Raji (cell line): ENCODE data around the gene ARID4B.

Source experiments
- POLR2A ChIP-seq: IDR thresholded peaks from 2 replicates; pipeline ENCODE4 v1.6.1; 2011; ENCODE audit warnings: low read depth, low read length, control low read depth; ENCODE audit not compliant: insufficient read depth

The ARID4B gene

GRCh38 chr1:235290740-235291502 lies 37.1 kb downstream of the ARID4B start:
- no peak for TF ChIP-seq POLR2A

- TF ChIP-seq POLR2A, result no peak
These were observed 37.9 kb downstream of the ARID4B start for GRCh38 chr1:235289859-235290739.

- TF ChIP-seq POLR2A, result no peak
These were observed 40.6 kb downstream of the ARID4B start for GRCh38 chr1:235287208-235287882.

GRCh38 chr1:235286667-235287066 lies 41.3 kb downstream of the ARID4B start:
- TF ChIP-seq POLR2A, result no peak

- TF ChIP-seq POLR2A, result no peak
These were observed 43.7 kb downstream of the ARID4B start for GRCh38 chr1:235284231-235284769.

GRCh38 chr1:235280467-235280866 lies 47.5 kb downstream of the ARID4B start:
- TF ChIP-seq POLR2A, result no peak

- no peak for TF ChIP-seq POLR2A
These were observed 48.3 kb downstream of the ARID4B start for GRCh38 chr1:235279694-235280093.

GRCh38 chr1:235278915-235279292 lies 49.1 kb downstream of the ARID4B start:
- TF ChIP-seq POLR2A, result no peak

- no peak for TF ChIP-seq POLR2A
These were observed 49.6 kb downstream of the ARID4B start for GRCh38 chr1:235278233-235278914.

- no peak for TF ChIP-seq POLR2A
These were observed 50.3 kb downstream of the ARID4B start for GRCh38 chr1:235277709-235278108.

GRCh38 chr1:235275836-235276235 lies 52.1 kb downstream of the ARID4B start:
- no peak for TF ChIP-seq POLR2A

GRCh38 chr1:235275223-235275622 lies 52.8 kb downstream of the ARID4B start:
- TF ChIP-seq POLR2A, result no peak

- TF ChIP-seq POLR2A, result no peak
These were observed 55.1 kb downstream of the ARID4B start for GRCh38 chr1:235272851-235273250.

GRCh38 chr1:235270625-235271024 lies 57.4 kb downstream of the ARID4B start:
- no peak for TF ChIP-seq POLR2A
